ENCODE data around the gene P2RY2. TPM values are rescaled to one million over a fixed set of nuclear protein-coding genes. Genes with fewer than 3 reads are reported as not detected.
A peak's percentile ranks its signal among the peaks of the same experiment; 100 is the strongest.

Gene P2RY2
- total RNA-seq, 1 donor from 2014 or later, result 12.1 TPM

DNA sequence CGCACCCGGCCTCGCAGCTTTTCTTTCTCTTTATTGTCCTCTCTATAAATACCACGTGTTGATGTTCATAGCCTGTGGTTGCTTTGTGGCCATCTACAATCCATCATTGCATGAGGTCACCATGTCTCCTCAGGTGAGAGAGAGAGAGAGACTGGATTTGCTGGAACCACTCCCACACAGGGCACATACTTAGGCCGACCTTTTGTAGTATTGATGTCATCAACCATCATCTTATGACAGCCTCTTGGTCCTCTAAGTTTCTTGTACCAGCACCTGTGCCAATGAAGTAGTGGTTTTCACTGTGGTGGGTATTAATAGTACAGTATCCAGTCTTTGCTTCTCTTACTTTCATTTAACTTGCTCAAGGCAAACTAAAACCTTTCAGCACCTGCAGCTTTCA lies 31.2 kb downstream of the P2RY2 start:
- H3K4me3 Mint-ChIP-seq, result peak overlapping the region; percentile 57
- TF ChIP-seq, protein P1, sequence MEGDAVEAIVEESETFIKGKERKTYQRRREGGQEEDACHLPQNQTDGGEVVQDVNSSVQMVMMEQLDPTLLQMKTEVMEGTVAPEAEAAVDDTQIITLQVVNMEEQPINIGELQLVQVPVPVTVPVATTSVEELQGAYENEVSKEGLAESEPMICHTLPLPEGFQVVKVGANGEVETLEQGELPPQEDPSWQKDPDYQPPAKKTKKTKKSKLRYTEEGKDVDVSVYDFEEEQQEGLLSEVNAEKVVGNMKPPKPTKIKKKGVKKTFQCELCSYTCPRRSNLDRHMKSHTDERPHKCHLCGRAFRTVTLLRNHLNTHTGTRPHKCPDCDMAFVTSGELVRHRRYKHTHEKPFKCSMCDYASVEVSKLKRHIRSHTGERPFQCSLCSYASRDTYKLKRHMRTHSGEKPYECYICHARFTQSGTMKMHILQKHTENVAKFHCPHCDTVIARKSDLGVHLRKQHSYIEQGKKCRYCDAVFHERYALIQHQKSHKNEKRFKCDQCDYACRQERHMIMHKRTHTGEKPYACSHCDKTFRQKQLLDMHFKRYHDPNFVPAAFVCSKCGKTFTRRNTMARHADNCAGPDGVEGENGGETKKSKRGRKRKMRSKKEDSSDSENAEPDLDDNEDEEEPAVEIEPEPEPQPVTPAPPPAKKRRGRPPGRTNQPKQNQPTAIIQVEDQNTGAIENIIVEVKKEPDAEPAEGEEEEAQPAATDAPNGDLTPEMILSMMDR (conservative IDR thresholded peaks at IDR 0.05), result no peak
- no peaks in the 10 kb centered on the region for H3K27me3 Mint-ChIP-seq
- peaks cover 20% of the 10 kb centered on the region for H3K4me1 Mint-ChIP-seq (ENCODE audit: unreplicated experiment)
- H3K27ac Mint-ChIP-seq, result peak overlapping the region; percentile 90
- no peaks in the 10 kb centered on the region for H3K9me3 Mint-ChIP-seq
- no peak for DNase-seq (ENCODE audit: extremely low spot score, unreplicated experiment)
- H3K36me3 Mint-ChIP-seq, result no peaks in the 10 kb centered on the region

DNA sequence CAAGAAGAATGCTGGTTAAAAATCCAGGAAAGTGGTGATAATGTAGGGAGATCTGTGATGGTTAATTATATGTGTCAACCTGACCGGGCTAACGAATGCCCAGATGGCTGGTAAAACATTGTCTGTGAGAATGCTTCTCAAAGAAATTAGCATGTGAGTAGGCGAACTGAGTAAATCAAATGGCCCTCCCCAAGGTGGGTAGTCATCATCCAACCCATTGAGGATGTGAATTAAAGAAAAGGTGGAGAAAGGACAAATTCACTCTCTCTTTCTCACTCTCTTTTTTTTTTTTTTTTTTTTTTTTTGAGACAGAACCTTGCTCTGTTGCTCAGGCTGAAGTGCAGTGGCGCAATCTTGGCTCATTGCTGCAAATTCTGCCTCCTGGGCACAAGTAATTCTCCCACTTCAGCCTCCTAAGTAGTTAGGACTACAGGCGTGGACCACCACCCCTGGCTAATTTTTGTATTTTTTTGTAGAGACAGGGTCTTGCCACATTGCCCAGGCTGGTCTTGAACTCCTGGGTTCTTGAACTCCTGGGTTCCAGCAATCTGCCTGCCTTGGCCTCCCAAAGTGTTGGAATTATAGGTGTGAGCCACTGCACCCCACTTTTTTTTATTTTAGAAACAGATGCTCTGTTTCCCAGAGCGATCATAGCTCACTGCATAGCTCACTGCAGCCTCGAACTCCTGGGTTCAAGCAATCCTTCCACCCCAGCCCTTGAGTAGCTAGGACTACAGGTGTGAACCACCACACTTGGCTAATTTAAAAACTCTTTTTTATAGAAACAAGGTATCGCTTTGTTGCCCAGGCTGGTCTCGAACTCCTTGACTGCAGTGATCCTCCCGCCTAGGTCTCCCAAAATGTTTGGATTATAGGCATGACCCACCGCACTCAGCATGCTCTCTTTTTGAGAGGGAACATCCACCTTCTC lies 32.0 kb downstream of the P2RY2 start:
- H3K9me3 Mint-ChIP-seq, result no peaks in the 10 kb centered on the region
- H3K4me1 Mint-ChIP-seq (ENCODE audit: unreplicated experiment), result peaks cover 14% of the 10 kb centered on the region
- H3K27me3 Mint-ChIP-seq, result no peaks in the 10 kb centered on the region
- H3K27ac Mint-ChIP-seq, result peak overlapping the region; percentile 90
- TF ChIP-seq, protein P1 (conservative IDR thresholded peaks at IDR 0.05), result no peak
- peak overlapping the region; percentile 57 for H3K4me3 Mint-ChIP-seq
- H3K36me3 Mint-ChIP-seq, result no peaks in the 10 kb centered on the region
- no peak for DNase-seq (ENCODE audit: extremely low spot score, unreplicated experiment)

GRCh38 chr11:73252577-73253191 lies 34.6 kb downstream of the P2RY2 start:
- Mint-ChIP-seq H3K4me3 (no peak overlapping the region), H3K36me3 (no peaks in the 10 kb centered on the region), H3K4me1 (ENCODE audit: unreplicated experiment) (peaks cover 10% of the 10 kb centered on the region), H3K27ac (no peak overlapping the region), H3K9me3 (no peaks in the 10 kb centered on the region), H3K27me3 (no peaks in the 10 kb centered on the region)
- TF ChIP-seq, protein P1 (conservative IDR thresholded peaks at IDR 0.05), result peak; percentile 55
- no peak for DNase-seq (ENCODE audit: extremely low spot score, unreplicated experiment)

DNA sequence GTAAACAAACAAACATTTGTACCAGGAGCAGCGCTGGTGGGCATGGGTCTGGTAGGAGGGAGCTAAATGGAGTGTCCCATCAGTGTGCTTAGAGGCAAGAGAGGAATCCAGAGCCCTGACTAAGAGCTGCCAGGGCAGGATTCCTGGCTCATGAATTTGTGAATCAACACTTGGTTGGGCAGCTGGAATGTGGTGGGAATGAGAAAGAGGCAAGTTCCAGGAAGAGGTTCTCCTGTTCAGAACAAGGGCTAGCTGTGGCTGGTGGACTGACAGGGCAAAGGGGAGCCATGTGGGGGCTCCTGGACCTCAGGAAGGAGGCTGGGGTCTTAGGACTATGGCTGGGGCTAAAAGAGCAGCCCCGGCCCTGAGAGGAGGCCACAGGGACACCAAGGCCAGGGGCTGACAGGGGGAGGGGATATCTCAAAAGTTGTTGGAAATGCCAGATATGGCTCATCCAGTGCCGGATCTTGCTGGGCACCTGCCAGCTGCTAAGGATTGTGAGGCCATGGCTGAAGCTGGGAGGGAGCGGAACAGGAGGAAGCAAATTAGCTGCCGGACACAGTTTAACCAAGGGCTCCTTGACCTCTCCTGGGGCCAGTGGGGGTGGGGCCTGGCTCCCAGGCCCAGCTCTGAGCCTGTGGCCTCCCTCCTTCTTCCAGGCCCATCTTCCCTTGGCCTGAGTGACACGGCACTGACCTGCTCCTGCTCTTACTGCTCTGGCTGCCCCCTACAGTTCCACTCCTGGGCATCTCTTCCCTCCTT lies 39.4 kb downstream of the P2RY2 start:
- TF ChIP-seq, protein P1 (conservative IDR thresholded peaks at IDR 0.05), result no peak
- Mint-ChIP-seq H3K27ac (peak overlapping the region; percentile 38), H3K9me3 (no peaks in the 10 kb centered on the region), H3K4me3 (no peak overlapping the region), H3K4me1 (ENCODE audit: unreplicated experiment) (peaks cover 7% of the 10 kb centered on the region), H3K27me3 (no peaks in the 10 kb centered on the region), H3K36me3 (no peaks in the 10 kb centered on the region)
- peak; percentile 51 for DNase-seq (ENCODE audit: extremely low spot score, unreplicated experiment)

Measured in type B pancreatic cell (in vitro differentiated cells).